ENCODE data around the gene CEP20.
"Not testable (repeated sequence)": the region's sequence is repeated elsewhere in the genome, so short reads cannot be mapped to it uniquely, and the experiment has no call there.

CEP20 gene

GRCh38 chr16:15888072-15888976 is at the start of gene CEP20:
TSS of gene CEP20 (minus strand) at chr16:15888603. CDS start at chr16:15888585, 18 bp downstream.
- peak; percentile 86 to 94 for DNase-seq

GRCh38 chr16:15936809-15937208 is 48.4 kb upstream of the CEP20 start:
- DNase-seq, result not testable (repeated sequence)

- no peak for DNase-seq
These were observed 46.6 kb upstream of the CEP20 start for GRCh38 chr16:15934991-15935390.

GRCh38 chr16:15933781-15934180 is 45.4 kb upstream of the CEP20 start:
- no peak for DNase-seq

GRCh38 chr16:15932939-15933338 is 44.5 kb upstream of the CEP20 start:
- DNase-seq, result no peak

GRCh38 chr16:15928261-15929104 is 40.1 kb upstream of the CEP20 start:
- DNase-seq, result no peak

- no peak for DNase-seq
These were observed 37.2 kb upstream of the CEP20 start for GRCh38 chr16:15925631-15926030.

- DNase-seq, result no peak
These were observed 36.6 kb upstream of the CEP20 start for GRCh38 chr16:15924996-15925395.

GRCh38 chr16:15919331-15919730 is 30.9 kb upstream of the CEP20 start:
- DNase-seq, result no peak

- DNase-seq, result not testable (repeated sequence)
These were observed 29.9 kb upstream of the CEP20 start for GRCh38 chr16:15918314-15918713.

GRCh38 chr16:15916323-15916722 is 27.9 kb upstream of the CEP20 start:
- DNase-seq, result no peak

GRCh38 chr16:15915555-15916081 is 27.2 kb upstream of the CEP20 start:
- DNase-seq, result no peak

- no peak for DNase-seq
These were observed 24.8 kb upstream of the CEP20 start for GRCh38 chr16:15913046-15913698.

- no peak for DNase-seq
These were observed 22.8 kb upstream of the CEP20 start for GRCh38 chr16:15911198-15911597.

GRCh38 chr16:15907863-15908478 is 19.6 kb upstream of the CEP20 start:
- DNase-seq, result peak in 1 of 2 experiments; percentile 35

- DNase-seq, result no peak
These were observed 18.0 kb upstream of the CEP20 start for GRCh38 chr16:15906439-15906838.

- no peak for DNase-seq
These were observed 15.6 kb upstream of the CEP20 start for GRCh38 chr16:15903960-15904359.

GRCh38 chr16:15900901-15901500 is 12.6 kb upstream of the CEP20 start:
- DNase-seq, result no peak

GRCh38 chr16:15900357-15900756 is 12.0 kb upstream of the CEP20 start:
- DNase-seq, result no peak

GRCh38 chr16:15899538-15900100 is 11.2 kb upstream of the CEP20 start:
- peak; percentile 54 to 70 for DNase-seq

GRCh38 chr16:15898654-15899053 is 10.3 kb upstream of the CEP20 start:
- no peak for DNase-seq

- no peak for DNase-seq
These were observed 9.4 kb upstream of the CEP20 start for GRCh38 chr16:15897834-15898254.

Measured in SW 1271 (cell line).